HG03442 (cell line): ENCODE results near the gene RGS17.
A peak's percentile ranks its signal among the peaks of the same experiment; 100 is the strongest.
"Not testable (repeated sequence)": the region's sequence is repeated elsewhere in the genome, so short reads cannot be mapped to it uniquely, and the experiment has no call there.

ENCODE experiments used
- ATAC-seq: cut with Tn5 transposase; IDR thresholded peaks from one replicate; pipeline ENCODE4 v1.9.1; 2021; ENCODE audit warnings: mild to moderate bottlenecking, moderate library complexity; ENCODE audit not compliant: unreplicated experiment

The RGS17 gene

GRCh38 chr6:153131037-153131981 lies at the start of gene RGS17:
RGS17 (minus strand) TSS chr6:153131282; CDS start chr6:153044018, 87,264 bp downstream.
- ATAC-seq, result peak; percentile 52

- no peak for ATAC-seq
Measured at GRCh38 chr6:153172815-153173214, 41.7 kb upstream of the RGS17 start.

GRCh38 chr6:153170511-153170910 lies 39.4 kb upstream of the RGS17 start:
- ATAC-seq, result no peak

- ATAC-seq, result no peak
Measured at GRCh38 chr6:153167907-153168306, 36.8 kb upstream of the RGS17 start.

- no peak for ATAC-seq
Measured at GRCh38 chr6:153167061-153167891, 36.2 kb upstream of the RGS17 start.

- ATAC-seq, result no peak
Measured at GRCh38 chr6:153162646-153163045, 31.6 kb upstream of the RGS17 start.

GRCh38 chr6:153162172-153162571 lies 31.1 kb upstream of the RGS17 start:
- ATAC-seq, result no peak

GRCh38 chr6:153160221-153160620 lies 29.1 kb upstream of the RGS17 start:
- no peak for ATAC-seq

GRCh38 chr6:153150752-153151440 lies 19.8 kb upstream of the RGS17 start:
- no peak for ATAC-seq

- ATAC-seq, result no peak
Measured at GRCh38 chr6:153150371-153150751, 19.3 kb upstream of the RGS17 start.

- no peak for ATAC-seq
Measured at GRCh38 chr6:153149891-153150290, 18.8 kb upstream of the RGS17 start.

- ATAC-seq, result no peak
Measured at GRCh38 chr6:153146413-153146812, 15.3 kb upstream of the RGS17 start.

GRCh38 chr6:153145591-153145990 lies 14.5 kb upstream of the RGS17 start:
- ATAC-seq, result no peak

GRCh38 chr6:153143200-153143599 lies 12.1 kb upstream of the RGS17 start:
- no peak for ATAC-seq

- no peak for ATAC-seq
Measured at GRCh38 chr6:153140299-153140698, 9.2 kb upstream of the RGS17 start.

GRCh38 chr6:153138930-153139329 lies 7.8 kb upstream of the RGS17 start:
- no peak for ATAC-seq

- no peak for ATAC-seq
Measured at GRCh38 chr6:153135681-153136080, 4.6 kb upstream of the RGS17 start.

GRCh38 chr6:153133667-153134066 lies 2.6 kb upstream of the RGS17 start:
- ATAC-seq, result not testable (repeated sequence)

- ATAC-seq, result peak; percentile 26
Measured at GRCh38 chr6:153130515-153131036, 506 bp downstream of the RGS17 start.

GRCh38 chr6:153129873-153130514 lies 1.1 kb downstream of the RGS17 start:
- ATAC-seq, result no peak
